A673 (cell line): ENCODE data around the gene RASSF1. TPM values are rescaled to one million over a fixed set of nuclear protein-coding genes. Genes with fewer than 3 reads are reported as not detected.

ENCODE experiments used
- BruUV-seq: library from RNA; stranded (reverse); fragments of 400-500 nt; replicated peaks from 2 replicates; lab custom pipeline; 2021; lab: Mats Ljungman, UMichigan
- CTCF ChIA-PET: fragments of 300-600 bp; sonication (Branson Sonifier 250); formaldehyde crosslinking; loops from one replicate; lab custom pipeline; 2022; ENCODE audit warnings: antibody characterized with exemption; lab: Charles Lee
- POLR2A ChIA-PET: fragments of 300-600 bp; sonication (Branson Sonifier 250); formaldehyde crosslinking; loops from one replicate; lab custom pipeline; 2022; ENCODE audit warnings: antibody characterized with exemption; ENCODE audit not compliant: low non-redundant PET; lab: Charles Lee
- DNase-seq: peaks from one replicate; pipeline ENCODE4 v3.0.0-alpha.2; 2015; ENCODE audit warnings: low spot score
- H3K27ac ChIP-seq: fragments of 200-600 bp; sonication (generic); 2 replicates; pipeline ENCODE4 v1.5.1; 2016; ENCODE audit warnings: mixed run types, low read depth, mild to moderate bottlenecking, mixed read lengths, antibody characterized with exemption, low read length; ENCODE audit not compliant: poor library complexity, severe bottlenecking
- H3K27me3 ChIP-seq: fragments of 200-600 bp; sonication (generic); replicated peaks from 2 replicates; pipeline ENCODE4 v1.6.1; 2017; ENCODE audit warnings: mixed run types, low read depth, mild to moderate bottlenecking, mixed read lengths, antibody characterized with exemption, low read length; ENCODE audit not compliant: insufficient read depth, poor library complexity
- H3K36me3 ChIP-seq: fragments of 200-600 bp; sonication (generic); 2 replicates; pipeline ENCODE4 v1.6.1; 2016; ENCODE audit warnings: mixed run types, mild to moderate bottlenecking, mixed read lengths, antibody characterized with exemption, low read length; ENCODE audit not compliant: insufficient read depth, poor library complexity, severe bottlenecking
- H3K4me1 ChIP-seq: fragments of 200-600 bp; sonication (generic); 2 replicates; pipeline ENCODE4 v1.6.1; 2017; ENCODE audit warnings: mixed run types, mild to moderate bottlenecking, mixed read lengths, antibody characterized with exemption, low read length; ENCODE audit not compliant: insufficient read depth, poor library complexity, severe bottlenecking
- H3K4me3 ChIP-seq: fragments of 200-600 bp; sonication (generic); 2 replicates; pipeline ENCODE4 v1.5.1; 2016; ENCODE audit warnings: low read depth, mixed run types, mild to moderate bottlenecking, mixed read lengths, low read length; ENCODE audit not compliant: poor library complexity, severe bottlenecking
- H3K9me3 ChIP-seq: fragments of 200-600 bp; sonication (generic); 2 replicates; pipeline ENCODE4 v1.6.1; 2016; ENCODE audit warnings: mixed run types, low read depth, mild to moderate bottlenecking, mixed read lengths, antibody characterized with exemption, low read length; ENCODE audit not compliant: poor library complexity, severe bottlenecking
- CTCF ChIP-seq: fragments of 300-800, 200-600 bp; sonication (generic); conservative IDR thresholded peaks from 2 replicates; pipeline ENCODE4 v1.5.1; 2017; ENCODE audit warnings: low read depth, mild to moderate bottlenecking, antibody characterized with exemption, low read length, moderate library complexity, mixed read lengths
- EZH2 ChIP-seq: fragments of 200-600 bp; sonication (generic); IDR thresholded peaks from 2 replicates; pipeline ENCODE4 v1.6.1; 2017; ENCODE audit warnings: borderline replicate concordance, low read depth, mild to moderate bottlenecking, mixed read lengths, antibody characterized with exemption, low read length; ENCODE audit not compliant: poor library complexity, severe bottlenecking
- intact Hi-C: fragments of 100-400 bp; cut with micrococcal nuclease; formaldehyde crosslinking; loops from one replicate; pipeline ENCODE4 v1.10.0; 2022; ENCODE audit not compliant: unreplicated experiment
- total RNA-seq: library from RNA; stranded (reverse); gene quantifications from 2 replicates; pipeline ENCODE4 v1.2.3, GENCODE V29; 2021

RASSF1 gene
- total RNA-seq, 1 experiment from 2014 or later = 14.4 TPM

- no peak for DNase-seq
- H3K27ac ChIP-seq = no peak overlapping the region
- H3K4me3 ChIP-seq = no peak overlapping the region
- no peak for TF ChIP-seq CTCF
- no peaks in the 10 kb centered on the region for H3K4me1 ChIP-seq
- intact Hi-C loops = loop anchor here (5.0 kb wide), 1 partner anchor 243 kb away; the partner anchor contains the start of gene CISH
- ChIA-PET POLR2A (no interaction called here), CTCF (no interaction called here)
- no peaks in the 10 kb centered on the region for H3K9me3 ChIP-seq
- no peaks in the 10 kb centered on the region for H3K36me3 ChIP-seq
- no TSS peak for BruUV-seq
- no peaks in the 10 kb centered on the region for H3K27me3 ChIP-seq
Measured at GRCh38 chr3:50369012-50369670, 28.5 kb upstream of the RASSF1 start.

GRCh38 chr3:50365842-50366220 is 25.2 kb upstream of the RASSF1 start:
- no peaks in the 10 kb centered on the region for H3K36me3 ChIP-seq
- no peak overlapping the region for H3K4me3 ChIP-seq
- no peak overlapping the region for H3K27ac ChIP-seq
- CTCF ChIA-PET = no interaction called here
- H3K9me3 ChIP-seq = no peaks in the 10 kb centered on the region
- no peaks in the 10 kb centered on the region for H3K27me3 ChIP-seq
- no peaks in the 10 kb centered on the region for H3K4me1 ChIP-seq
- TF ChIP-seq EZH2 (no peak), CTCF (no peak)
- no TSS peak for BruUV-seq
- POLR2A ChIA-PET = no interaction called here
- DNase-seq = no peak
- intact Hi-C loops = loop anchor here (5.0 kb wide), 1 partner anchor 246 kb away; the partner anchor contains the start of gene CISH

DNA sequence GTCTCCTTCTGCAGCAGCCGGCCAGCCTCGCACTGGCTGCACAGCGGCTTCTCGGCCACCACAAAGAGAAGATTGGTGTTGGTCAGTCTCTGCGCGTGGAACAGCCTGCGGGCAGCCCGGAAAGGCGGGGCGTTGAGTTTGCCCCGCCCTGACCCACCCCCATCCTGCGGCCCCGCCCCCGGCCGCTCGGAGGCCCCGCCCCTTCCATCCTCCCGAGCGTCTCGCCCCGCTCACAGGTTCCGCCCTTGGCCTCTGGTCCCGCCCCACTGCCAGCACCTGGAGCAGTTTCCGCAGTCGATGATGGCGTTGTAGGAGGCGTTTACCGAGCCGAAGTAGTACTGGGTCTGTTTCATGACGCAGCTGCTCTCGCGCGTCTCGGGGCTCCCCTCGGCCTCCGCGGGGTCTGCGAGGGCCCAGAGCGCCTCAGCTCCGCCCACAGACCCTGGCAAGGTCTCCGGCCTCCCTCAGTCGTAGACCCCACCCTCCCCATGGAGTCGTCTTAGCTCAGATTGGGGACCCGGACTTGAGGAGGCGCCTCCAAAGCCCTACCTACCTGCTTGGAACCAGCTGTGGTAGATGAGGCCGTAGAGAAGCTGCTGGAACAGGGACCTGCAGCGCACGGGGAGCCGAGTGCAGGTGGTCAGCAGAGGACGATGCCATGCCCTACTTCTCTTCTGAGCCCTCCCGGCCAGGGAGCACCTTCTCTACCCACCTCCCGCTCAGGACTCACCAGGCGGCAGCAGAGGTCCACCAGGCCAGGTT is 24.6 kb upstream of the RASSF1 start:
- intact Hi-C loops = loop anchor here (5.0 kb wide), 1 partner anchor 247 kb away; the partner anchor contains the start of gene CISH
- peak; percentile 49 for DNase-seq
- BruUV-seq = no TSS peak
- ChIA-PET POLR2A (no interaction called here), CTCF (no interaction called here)
- Histone ChIP-seq H3K27ac (no peak overlapping the region), H3K36me3 (no peaks in the 10 kb centered on the region), H3K4me1 (no peaks in the 10 kb centered on the region), H3K9me3 (no peaks in the 10 kb centered on the region), H3K27me3 (no peaks in the 10 kb centered on the region), H3K4me3 (peak overlapping the region; percentile 45)
- TF ChIP-seq CTCF (no peak), EZH2 (no peak)
